GM21515 (cell line): ENCODE measurements around the gene SOX5.
A peak's percentile ranks its signal among the peaks of the same experiment; 100 is the strongest.

ENCODE experiments used
- ATAC-seq: cut with Tn5 transposase; IDR thresholded peaks from one replicate; pipeline ENCODE4 v1.9.1; 2021; ENCODE audit not compliant: unreplicated experiment

SOX5 gene

GRCh38 chr12:23621900-23622299, 327.6 kb downstream of the SOX5 start:
- no peak for ATAC-seq

GRCh38 chr12:23618718-23619117, 330.8 kb downstream of the SOX5 start:
- no peak for ATAC-seq

GRCh38 chr12:23617749-23618148, 331.7 kb downstream of the SOX5 start:
- ATAC-seq = no peak

GRCh38 chr12:23614280-23614679, 335.2 kb downstream of the SOX5 start:
- no peak for ATAC-seq

- no peak for ATAC-seq
Measured at GRCh38 chr12:23611320-23611719, 338.1 kb downstream of the SOX5 start.

- ATAC-seq = no peak
Measured at GRCh38 chr12:23600919-23601318, 348.6 kb downstream of the SOX5 start.

- no peak for ATAC-seq
Measured at GRCh38 chr12:23596568-23596967, 352.9 kb downstream of the SOX5 start.

- no peak for ATAC-seq
Measured at GRCh38 chr12:23587833-23588559, 361.5 kb downstream of the SOX5 start.

GRCh38 chr12:23585782-23586163, 363.7 kb downstream of the SOX5 start:
- ATAC-seq = no peak

- no peak for ATAC-seq
Measured at GRCh38 chr12:23585156-23585781, 364.2 kb downstream of the SOX5 start.

GRCh38 chr12:23581913-23582312, 367.6 kb downstream of the SOX5 start:
- no peak for ATAC-seq

GRCh38 chr12:23579257-23579656, 370.2 kb downstream of the SOX5 start:
- ATAC-seq = no peak

GRCh38 chr12:23576372-23576771, 373.1 kb downstream of the SOX5 start:
- ATAC-seq = peak; percentile 71

GRCh38 chr12:23569356-23569755, 380.1 kb downstream of the SOX5 start:
- ATAC-seq = no peak

GRCh38 chr12:23566133-23566532, 383.3 kb downstream of the SOX5 start:
- no peak for ATAC-seq

- ATAC-seq = no peak
Measured at GRCh38 chr12:23564451-23565152, 384.9 kb downstream of the SOX5 start.

- no peak for ATAC-seq
Measured at GRCh38 chr12:23561364-23562345, 387.8 kb downstream of the SOX5 start.

GRCh38 chr12:23560611-23561010, 388.9 kb downstream of the SOX5 start:
- ATAC-seq = peak; percentile 83

- no peak for ATAC-seq
Measured at GRCh38 chr12:23559268-23559753, 390.2 kb downstream of the SOX5 start.

GRCh38 chr12:23556661-23557060, 392.8 kb downstream of the SOX5 start:
- no peak for ATAC-seq

- ATAC-seq = no peak
Measured at GRCh38 chr12:23555825-23556207, 393.7 kb downstream of the SOX5 start.
